ENCODE results near the gene SNU13. TPM values are rescaled to one million over a fixed set of nuclear protein-coding genes. Genes with fewer than 3 reads are reported as not detected.

SNU13 gene
- total RNA-seq, 1 experiment from 2014 or later, result 283 TPM

DNA sequence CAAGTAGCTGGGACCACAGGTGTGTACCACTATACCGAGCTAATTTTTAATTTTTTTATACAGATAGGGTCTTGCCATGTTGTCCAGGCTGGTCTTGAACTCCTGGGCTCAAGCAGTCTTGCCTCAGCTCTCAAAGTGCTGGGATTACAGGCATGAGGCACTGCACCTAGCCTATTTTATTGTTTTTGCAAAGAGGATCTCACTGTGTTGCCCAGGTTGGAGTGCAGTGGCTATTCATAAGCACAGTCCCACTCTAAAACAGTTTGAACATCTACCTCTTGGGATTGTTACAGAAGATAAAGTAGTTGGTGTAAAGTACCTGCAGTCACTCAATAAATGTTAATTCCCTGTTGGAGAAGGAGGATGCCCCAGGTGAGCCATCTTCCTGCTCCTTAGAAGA, 38.4 kb downstream of the SNU13 start:
- no peaks in the 10 kb centered on the region for H3K9me2 ChIP-seq (ENCODE audit: insufficient read depth)
- peaks cover 84% of the 10 kb centered on the region for H3K79me2 ChIP-seq (ENCODE audit: insufficient read depth, low read length)
- RAD21 ChIA-PET (ENCODE audit: low non-redundant PET in 1 of 2, low total read pairs in 2 of 2, uncharacterized antibody in 2 of 2, unreplicated experiment in 2 of 2), result no interaction called here
- no peak overlapping the region for H3K4me3 ChIP-seq (replicated peaks in 1 of 2; ENCODE audit: low read depth in 1 of 2, low read length in 2 of 2)
- H4K20me1 ChIP-seq (ENCODE audit: insufficient read depth), result peaks cover 12% of the 10 kb centered on the region; the same call in 1 of the 2 replicates
- DNase-seq (ENCODE audit: low read depth, low spot score) (no peak), ATAC-seq (no peak)
- intact Hi-C loops (cut with micrococcal nuclease), result no loop called here
- H3K27ac ChIP-seq (ENCODE audit: low read depth, low read length), result no peak overlapping the region
- no peaks in the 10 kb centered on the region for H3K4me1 ChIP-seq (ENCODE audit: control insufficient read depth in 1 of 2, insufficient read depth in 2 of 2, low read length in 2 of 2)
- CTCF ChIA-PET, result no interaction called here
- no TSS peak for BruUV-seq (replicated peaks)
- H3K27me3 ChIP-seq (ENCODE audit: insufficient read depth, low read length), result no peaks in the 10 kb centered on the region
- H3K9me3 ChIP-seq (ENCODE audit: control insufficient read depth in 1 of 2, insufficient read depth in 1 of 2, low read depth in 1 of 2, low read length in 2 of 2), result no peaks in the 10 kb centered on the region
- H3K4me2 ChIP-seq (ENCODE audit: low read length), result no peak overlapping the region
- peaks cover 71 to 73% of the 10 kb centered on the region in 2 experiments for H3K36me3 ChIP-seq (ENCODE audit: control insufficient read depth in 1 of 2, insufficient read depth in 2 of 2, low read length in 2 of 2)
- POLR2A ChIA-PET, result interaction anchor here (0.6 kb wide), 1 partner anchor 183 kb away, joined by 3 read pairs; the partner anchor contains the start of gene SREBF2
- TF ChIP-seq SP1 (IDR thresholded peaks at IDR 0.05; ENCODE audit: low read depth), result no peak
- TF ChIP-seq JUND (IDR thresholded peaks at IDR 0.05), result no peak
- no peak for TF ChIP-seq CBX3 (IDR thresholded peaks at IDR 0.05; ENCODE audit: low read depth)
- TF ChIP-seq SRF (IDR thresholded peaks at IDR 0.05; ENCODE audit: low read depth), result no peak
- TF ChIP-seq, protein P1, sequence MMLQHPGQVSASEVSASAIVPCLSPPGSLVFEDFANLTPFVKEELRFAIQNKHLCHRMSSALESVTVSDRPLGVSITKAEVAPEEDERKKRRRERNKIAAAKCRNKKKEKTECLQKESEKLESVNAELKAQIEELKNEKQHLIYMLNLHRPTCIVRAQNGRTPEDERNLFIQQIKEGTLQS (IDR thresholded peaks at IDR 0.05), result no peak
- no peak for TF ChIP-seq POLR2A (IDR thresholded peaks at IDR 0.05; ENCODE audit: borderline replicate concordance, extremely low read depth, insufficient read depth, insufficient read length)
- no peak for TF ChIP-seq FOSL1 (IDR thresholded peaks at IDR 0.05; ENCODE audit: low read depth)
- TF ChIP-seq, protein P2, sequence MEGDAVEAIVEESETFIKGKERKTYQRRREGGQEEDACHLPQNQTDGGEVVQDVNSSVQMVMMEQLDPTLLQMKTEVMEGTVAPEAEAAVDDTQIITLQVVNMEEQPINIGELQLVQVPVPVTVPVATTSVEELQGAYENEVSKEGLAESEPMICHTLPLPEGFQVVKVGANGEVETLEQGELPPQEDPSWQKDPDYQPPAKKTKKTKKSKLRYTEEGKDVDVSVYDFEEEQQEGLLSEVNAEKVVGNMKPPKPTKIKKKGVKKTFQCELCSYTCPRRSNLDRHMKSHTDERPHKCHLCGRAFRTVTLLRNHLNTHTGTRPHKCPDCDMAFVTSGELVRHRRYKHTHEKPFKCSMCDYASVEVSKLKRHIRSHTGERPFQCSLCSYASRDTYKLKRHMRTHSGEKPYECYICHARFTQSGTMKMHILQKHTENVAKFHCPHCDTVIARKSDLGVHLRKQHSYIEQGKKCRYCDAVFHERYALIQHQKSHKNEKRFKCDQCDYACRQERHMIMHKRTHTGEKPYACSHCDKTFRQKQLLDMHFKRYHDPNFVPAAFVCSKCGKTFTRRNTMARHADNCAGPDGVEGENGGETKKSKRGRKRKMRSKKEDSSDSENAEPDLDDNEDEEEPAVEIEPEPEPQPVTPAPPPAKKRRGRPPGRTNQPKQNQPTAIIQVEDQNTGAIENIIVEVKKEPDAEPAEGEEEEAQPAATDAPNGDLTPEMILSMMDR (IDR thresholded peaks at IDR 0.05 in 2 of 3, conservative IDR thresholded peaks at IDR 0.05 in 1 of 3; ENCODE audit: borderline replicate concordance in 1 of 3, insufficient read depth in 1 of 3, low read depth in 2 of 3, low read length in 2 of 3), result no peak
- no peak for TF ChIP-seq CEBPB (IDR thresholded peaks at IDR 0.05; ENCODE audit: low read depth)
- no peak for TF ChIP-seq SIN3A (IDR thresholded peaks at IDR 0.05; ENCODE audit: low read depth)
- TF ChIP-seq, protein P3, sequence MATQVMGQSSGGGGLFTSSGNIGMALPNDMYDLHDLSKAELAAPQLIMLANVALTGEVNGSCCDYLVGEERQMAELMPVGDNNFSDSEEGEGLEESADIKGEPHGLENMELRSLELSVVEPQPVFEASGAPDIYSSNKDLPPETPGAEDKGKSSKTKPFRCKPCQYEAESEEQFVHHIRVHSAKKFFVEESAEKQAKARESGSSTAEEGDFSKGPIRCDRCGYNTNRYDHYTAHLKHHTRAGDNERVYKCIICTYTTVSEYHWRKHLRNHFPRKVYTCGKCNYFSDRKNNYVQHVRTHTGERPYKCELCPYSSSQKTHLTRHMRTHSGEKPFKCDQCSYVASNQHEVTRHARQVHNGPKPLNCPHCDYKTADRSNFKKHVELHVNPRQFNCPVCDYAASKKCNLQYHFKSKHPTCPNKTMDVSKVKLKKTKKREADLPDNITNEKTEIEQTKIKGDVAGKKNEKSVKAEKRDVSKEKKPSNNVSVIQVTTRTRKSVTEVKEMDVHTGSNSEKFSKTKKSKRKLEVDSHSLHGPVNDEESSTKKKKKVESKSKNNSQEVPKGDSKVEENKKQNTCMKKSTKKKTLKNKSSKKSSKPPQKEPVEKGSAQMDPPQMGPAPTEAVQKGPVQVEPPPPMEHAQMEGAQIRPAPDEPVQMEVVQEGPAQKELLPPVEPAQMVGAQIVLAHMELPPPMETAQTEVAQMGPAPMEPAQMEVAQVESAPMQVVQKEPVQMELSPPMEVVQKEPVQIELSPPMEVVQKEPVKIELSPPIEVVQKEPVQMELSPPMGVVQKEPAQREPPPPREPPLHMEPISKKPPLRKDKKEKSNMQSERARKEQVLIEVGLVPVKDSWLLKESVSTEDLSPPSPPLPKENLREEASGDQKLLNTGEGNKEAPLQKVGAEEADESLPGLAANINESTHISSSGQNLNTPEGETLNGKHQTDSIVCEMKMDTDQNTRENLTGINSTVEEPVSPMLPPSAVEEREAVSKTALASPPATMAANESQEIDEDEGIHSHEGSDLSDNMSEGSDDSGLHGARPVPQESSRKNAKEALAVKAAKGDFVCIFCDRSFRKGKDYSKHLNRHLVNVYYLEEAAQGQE (IDR thresholded peaks at IDR 0.05; ENCODE audit: low read depth), result no peak
- TF ChIP-seq RAD21 (IDR thresholded peaks at IDR 0.05; ENCODE audit: low read depth), result no peak
- no peak for TF ChIP-seq POLR2AphosphoS5 (IDR thresholded peaks at IDR 0.05; ENCODE audit: low read depth, low read length)
- no peak for TF ChIP-seq ZNF274 (IDR thresholded peaks at IDR 0.05; ENCODE audit: low read depth, low read length)
- no peak for TF ChIP-seq YY1 (IDR thresholded peaks at IDR 0.05; ENCODE audit: extremely low read depth, insufficient replicate concordance, low read depth, low read length)
- TF ChIP-seq ZFX (IDR thresholded peaks at IDR 0.05), result no peak
- no peak for TF ChIP-seq ELF1 (IDR thresholded peaks at IDR 0.05; ENCODE audit: borderline replicate concordance, low read depth)
- TF ChIP-seq, protein P4, sequence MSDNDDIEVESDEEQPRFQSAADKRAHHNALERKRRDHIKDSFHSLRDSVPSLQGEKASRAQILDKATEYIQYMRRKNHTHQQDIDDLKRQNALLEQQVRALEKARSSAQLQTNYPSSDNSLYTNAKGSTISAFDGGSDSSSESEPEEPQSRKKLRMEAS (IDR thresholded peaks at IDR 0.05), result no peak
- TF ChIP-seq, protein P5, sequence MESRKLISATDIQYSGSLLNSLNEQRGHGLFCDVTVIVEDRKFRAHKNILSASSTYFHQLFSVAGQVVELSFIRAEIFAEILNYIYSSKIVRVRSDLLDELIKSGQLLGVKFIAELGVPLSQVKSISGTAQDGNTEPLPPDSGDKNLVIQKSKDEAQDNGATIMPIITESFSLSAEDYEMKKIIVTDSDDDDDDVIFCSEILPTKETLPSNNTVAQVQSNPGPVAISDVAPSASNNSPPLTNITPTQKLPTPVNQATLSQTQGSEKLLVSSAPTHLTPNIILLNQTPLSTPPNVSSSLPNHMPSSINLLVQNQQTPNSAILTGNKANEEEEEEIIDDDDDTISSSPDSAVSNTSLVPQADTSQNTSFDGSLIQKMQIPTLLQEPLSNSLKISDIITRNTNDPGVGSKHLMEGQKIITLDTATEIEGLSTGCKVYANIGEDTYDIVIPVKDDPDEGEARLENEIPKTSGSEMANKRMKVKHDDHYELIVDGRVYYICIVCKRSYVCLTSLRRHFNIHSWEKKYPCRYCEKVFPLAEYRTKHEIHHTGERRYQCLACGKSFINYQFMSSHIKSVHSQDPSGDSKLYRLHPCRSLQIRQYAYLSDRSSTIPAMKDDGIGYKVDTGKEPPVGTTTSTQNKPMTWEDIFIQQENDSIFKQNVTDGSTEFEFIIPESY (IDR thresholded peaks at IDR 0.05; ENCODE audit: extremely low read depth, insufficient replicate concordance, low read length), result no peak
- no peak overlapping the region for H3K9ac ChIP-seq (ENCODE audit: low read length)
- H2AFZ ChIP-seq (ENCODE audit: low read depth, low read length, poor library complexity, severe bottlenecking), result no peak overlapping the region
